GM18868 (cell line): ENCODE results near the gene TMEM121.

Source experiments
- ATAC-seq: cut with Tn5 transposase; IDR thresholded peaks from one replicate; pipeline ENCODE4 v1.9.1; 2021; ENCODE audit warnings: mild to moderate bottlenecking, moderate library complexity; ENCODE audit not compliant: unreplicated experiment

The TMEM121 gene

GRCh38 chr14:105527826-105528585 lies 1.6 kb downstream of the TMEM121 start:
- no peak for ATAC-seq

DNA sequence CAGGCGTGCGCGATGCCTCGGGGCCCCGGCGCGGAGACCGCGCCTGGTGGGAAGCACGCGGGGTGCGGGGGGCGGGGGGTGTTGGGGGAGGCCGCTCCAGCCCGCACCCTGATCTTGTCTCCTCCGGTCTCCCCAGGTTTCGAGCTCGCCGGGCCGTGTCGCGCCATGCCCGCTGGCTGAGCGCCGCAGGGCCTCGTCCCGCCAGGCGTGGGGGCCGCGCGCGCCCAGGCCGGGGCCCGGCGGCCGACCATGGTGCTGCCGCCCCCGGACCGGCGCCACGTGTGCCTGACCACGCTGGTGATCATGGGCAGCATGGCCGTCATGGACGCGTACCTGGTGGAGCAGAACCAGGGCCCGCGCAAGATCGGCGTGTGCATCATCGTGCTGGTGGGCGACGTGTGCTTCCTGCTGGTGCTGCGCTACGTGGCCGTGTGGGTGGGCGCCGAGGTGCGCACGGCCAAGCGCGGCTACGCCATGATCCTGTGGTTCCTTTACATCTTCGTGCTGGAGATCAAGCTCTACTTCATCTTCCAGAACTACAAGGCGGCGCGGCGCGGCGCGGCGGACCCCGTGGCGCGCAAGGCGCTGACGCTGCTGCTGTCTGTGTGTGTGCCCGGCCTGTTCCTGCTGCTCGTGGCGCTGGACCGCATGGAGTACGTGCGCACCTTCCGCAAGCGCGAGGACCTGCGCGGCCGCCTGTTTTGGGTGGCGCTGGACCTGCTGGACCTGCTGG lies 2.4 kb downstream of the TMEM121 start:
- no peak for ATAC-seq

DNA sequence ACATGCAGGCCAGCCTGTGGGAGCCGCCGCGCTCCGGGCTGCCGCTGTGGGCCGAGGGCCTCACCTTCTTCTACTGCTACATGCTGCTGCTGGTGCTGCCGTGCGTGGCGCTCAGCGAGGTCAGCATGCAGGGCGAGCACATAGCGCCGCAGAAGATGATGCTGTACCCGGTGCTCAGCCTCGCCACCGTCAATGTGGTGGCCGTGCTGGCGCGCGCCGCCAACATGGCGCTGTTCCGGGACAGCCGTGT lies 2.9 kb downstream of the TMEM121 start:
- no peak for ATAC-seq

DNA sequence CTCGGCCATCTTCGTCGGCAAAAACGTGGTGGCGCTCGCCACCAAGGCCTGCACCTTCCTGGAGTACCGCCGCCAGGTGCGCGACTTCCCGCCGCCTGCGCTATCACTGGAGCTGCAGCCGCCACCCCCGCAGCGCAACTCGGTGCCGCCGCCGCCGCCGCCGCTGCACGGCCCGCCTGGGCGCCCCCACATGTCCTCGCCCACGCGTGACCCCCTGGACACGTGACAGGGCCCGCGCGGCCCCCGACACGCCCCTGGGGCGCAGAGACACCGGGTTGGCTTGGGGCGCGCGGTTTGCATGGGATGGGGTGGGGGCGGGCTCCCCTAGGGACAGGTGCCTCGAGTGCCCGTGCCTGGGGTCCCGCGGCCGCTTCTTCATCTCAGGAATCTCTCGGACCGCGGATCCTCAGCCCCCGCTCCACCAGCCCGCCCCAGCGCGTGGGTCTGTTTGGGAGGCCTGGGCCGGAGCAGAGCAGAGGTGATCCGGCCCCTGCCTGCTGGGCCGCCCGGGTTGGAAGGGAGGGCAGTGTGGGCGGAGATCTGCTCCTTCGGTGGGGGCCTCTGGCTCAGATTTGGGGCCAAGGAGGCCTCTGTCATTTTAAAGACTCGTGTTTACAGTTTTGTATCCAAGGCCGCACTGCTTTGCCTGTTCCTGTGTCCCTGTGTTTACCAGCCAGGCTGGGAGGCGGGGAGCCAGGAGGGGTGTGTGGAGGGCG lies 3.3 kb downstream of the TMEM121 start:
- no peak for ATAC-seq

DNA sequence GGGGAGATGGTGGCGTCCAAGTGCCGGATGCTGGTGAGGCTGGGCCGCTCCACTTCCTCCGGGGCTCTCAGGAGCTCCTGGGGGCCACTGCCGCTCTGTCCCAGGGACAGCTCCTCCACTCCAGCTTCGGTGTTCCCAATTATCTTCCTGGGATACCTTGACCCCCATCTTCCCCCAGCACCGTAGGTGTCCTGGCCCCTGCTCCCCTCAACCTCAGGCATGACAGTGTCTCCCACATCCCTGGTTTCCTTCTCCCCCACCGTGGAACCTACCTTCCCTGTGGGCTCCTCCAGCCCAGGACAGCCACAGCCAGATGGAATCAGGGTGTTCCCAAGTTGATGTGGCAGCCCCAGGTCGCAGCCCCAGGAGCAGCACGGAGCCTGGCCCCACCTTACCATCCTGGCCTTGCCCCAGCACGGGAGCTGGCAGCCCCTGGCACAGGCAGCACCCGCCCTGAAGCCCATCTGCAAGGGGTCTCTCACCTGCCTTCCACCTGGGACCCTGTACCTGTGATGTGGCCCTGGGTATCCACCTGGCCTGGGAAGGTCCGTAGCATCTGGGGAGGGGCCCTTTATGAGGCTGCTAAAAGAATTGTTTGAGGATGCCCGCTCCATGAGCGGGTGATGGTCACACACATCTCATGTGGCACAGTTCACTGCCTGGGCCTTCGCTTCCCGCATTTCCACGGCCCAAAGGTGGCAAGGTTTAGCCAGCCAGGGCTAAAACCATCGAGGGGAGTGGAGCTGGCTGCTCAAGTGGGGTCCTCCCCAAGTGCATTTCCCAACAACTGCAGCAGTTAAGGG lies 4.1 kb downstream of the TMEM121 start:
- ATAC-seq: no peak

DNA sequence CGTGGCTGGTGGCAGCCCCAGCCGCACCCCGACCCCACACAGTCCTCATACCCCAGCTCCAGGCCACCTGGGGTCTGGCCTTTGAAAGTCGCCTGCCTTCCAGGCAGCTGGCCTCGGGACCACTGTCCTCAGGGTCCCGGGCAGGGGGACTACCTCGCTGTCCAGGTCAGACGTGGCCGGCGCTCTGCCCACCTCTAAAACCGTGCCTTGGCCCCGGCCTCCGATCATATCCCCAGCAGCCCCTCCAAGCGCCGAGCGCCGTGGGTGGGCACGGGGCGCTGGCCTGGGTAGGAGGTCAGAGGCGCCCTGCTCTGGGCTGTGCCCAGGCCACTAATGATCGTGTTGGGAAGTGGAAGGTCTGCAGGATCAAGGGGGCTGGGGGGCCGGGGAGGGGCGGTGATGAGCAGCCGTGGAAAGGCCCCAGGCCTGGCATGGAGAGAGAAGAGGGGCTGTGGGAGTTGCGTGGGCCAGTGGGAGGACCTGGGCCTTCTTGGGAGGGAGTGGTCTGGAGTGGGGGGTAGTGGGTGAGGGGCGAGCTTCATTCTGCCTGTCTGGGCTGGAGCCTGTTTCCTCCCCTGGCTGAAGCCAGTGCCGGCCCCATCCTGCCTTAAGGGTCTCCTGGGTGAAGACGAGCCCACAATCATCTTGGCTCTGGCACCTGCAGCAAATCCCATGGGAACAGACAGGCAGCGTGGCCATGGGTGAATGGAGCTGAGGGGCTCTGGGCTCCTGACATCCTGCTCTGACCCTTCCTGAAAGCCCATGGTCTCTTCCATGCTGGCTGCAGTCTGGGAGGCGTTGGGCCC lies 4.9 kb downstream of the TMEM121 start:
- no peak for ATAC-seq

- ATAC-seq: no peak
These were observed 5.7 kb downstream of the TMEM121 start for GRCh38 chr14:105531894-105532623.

- no peak for ATAC-seq
These were observed 6.4 kb downstream of the TMEM121 start for GRCh38 chr14:105532735-105533141.

DNA sequence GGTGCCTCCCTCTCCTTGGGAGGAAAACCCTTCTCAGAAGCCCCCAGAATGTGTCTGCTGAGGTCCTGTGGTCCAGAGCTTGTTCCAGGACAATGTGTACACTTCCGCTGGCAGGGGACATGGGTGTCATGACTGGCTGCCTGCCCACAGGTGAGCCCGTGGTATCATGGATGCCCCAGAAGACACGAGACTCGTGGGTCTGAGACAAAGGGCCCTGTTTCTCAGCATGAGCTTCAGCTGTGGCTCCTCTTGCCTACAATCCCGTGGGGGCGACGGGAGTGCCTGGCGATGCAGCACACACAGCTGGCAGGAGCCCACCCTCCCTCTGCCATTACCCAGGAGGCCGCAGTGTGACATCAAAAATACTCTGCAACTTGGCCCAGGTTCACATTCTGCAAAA lies 7.0 kb downstream of the TMEM121 start:
- ATAC-seq: no peak

GRCh38 chr14:105533811-105534498 lies 7.6 kb downstream of the TMEM121 start:
- no peak for ATAC-seq

GRCh38 chr14:105534586-105534985 lies 8.2 kb downstream of the TMEM121 start:
- no peak for ATAC-seq

GRCh38 chr14:105536051-105536450 lies 9.7 kb downstream of the TMEM121 start:
- ATAC-seq: no peak

DNA sequence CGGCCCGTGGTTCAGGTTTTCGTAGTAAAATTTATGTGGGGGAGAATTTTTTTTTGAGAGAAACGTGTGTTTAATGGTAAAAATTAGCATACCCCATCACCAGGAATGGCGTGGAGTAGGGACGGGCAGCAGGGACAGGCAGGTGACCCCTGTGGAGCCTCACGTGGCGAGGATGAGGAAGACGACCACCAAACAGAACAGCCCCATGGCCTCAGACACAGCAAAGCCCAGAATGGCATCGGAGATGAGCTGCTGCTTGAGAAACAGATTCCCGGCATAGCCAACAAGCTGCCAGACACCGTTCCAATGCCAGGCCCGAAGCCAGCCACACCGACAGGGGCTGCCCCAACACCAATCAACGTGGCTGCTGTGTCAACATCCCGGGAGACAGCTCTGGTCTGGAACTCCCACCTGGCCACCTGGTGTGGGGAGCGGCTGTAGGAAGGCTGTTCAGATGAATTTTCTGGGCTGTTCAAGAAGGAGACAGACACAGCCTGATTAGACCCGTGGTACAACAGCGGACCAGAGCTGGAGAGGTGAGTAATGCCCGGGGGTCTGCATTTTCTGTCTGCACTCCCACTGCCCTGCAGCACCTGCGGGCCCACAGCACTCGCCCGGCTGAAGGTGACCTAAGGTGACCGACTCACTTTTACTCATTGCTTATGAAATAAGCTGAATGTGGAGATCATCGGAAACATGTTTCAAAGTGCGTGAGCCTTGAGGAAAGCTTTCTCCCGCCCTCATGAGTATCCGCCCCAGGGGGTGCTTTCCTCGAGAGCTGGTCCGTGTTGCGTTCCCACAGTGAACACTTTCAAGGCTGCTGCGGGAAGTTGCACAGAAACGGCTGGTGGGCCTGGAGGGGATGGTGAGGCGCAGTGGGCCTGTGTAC lies 10.6 kb downstream of the TMEM121 start:
- ATAC-seq: no peak

GRCh38 chr14:105537580-105538474 lies 11.4 kb downstream of the TMEM121 start:
- no peak for ATAC-seq

DNA sequence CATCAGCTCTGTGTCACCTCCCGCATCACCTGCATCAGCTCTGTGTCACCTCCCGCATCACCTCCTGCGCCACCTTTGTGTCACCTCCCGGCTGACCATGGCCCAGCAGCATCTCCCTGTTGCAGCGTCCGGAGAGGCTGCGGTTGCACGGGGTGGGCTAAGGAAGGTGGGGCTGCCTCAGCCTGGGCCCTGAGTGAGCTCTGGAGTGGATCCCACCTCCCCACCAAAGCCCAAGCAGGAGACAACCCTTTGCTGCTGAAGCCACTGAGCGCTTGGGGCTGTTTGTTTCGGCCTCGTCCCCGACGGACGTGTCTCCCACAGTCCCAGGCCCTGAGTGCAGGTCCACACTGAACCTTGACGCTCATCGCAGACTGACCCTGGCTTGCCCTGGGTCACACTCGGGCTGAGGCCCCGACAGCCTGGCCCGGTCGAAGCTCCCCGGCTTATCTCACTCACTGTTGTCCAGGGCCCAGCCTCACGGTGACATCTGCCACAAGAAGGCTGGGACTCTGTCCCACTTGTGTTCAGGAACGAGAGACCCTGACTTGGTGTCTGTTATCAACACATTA lies 12.2 kb downstream of the TMEM121 start:
- no peak for ATAC-seq

- ATAC-seq: no peak
These were observed 14.4 kb downstream of the TMEM121 start for GRCh38 chr14:105540811-105541210.
